Peyer's patch (tissue), 4 donors: ENCODE measurements around the gene PRSS56. TPM values are rescaled to one million over a fixed set of nuclear protein-coding genes. Genes with fewer than 3 reads are reported as not detected.

ENCODE experiments used
- DNase-seq, 3 donors: peaks; one replicate each; pipeline ENCODE4 v3.0.0-alpha.2; 2017 to 2019
- H3K27ac ChIP-seq, 4 donors: fragments of 200-600 bp; sonication (generic); one replicate each; pipeline ENCODE4 v1.5.1; 2016 to 2019
- H3K27me3 ChIP-seq, 2 donors: fragments of 200-600 bp; sonication (generic); one replicate each; pipeline ENCODE4 v1.5.1; 2019
- H3K36me3 ChIP-seq, 3 donors: fragments of 200-600 bp; sonication (generic); one replicate each; pipeline ENCODE4 v1.5.1; 2016 to 2019
- H3K4me1 ChIP-seq, 4 donors: fragments of 200-600 bp; sonication (generic); one replicate each; pipeline ENCODE4 v1.5.1; 2016 to 2019
- H3K4me3 ChIP-seq, 4 donors: fragments of 200-600 bp; sonication (generic); 1 replicate in 3 of 4; 2 replicates in 1 of 4; pipeline ENCODE4 v1.5.1; 2016 to 2019; ENCODE audit warnings: mild to moderate bottlenecking in 1 of 4
- H3K9me3 ChIP-seq, 4 donors: fragments of 200-600 bp; sonication (generic); one replicate each; pipeline ENCODE4 v1.5.1; 2016 to 2019; ENCODE audit warnings: mild to moderate bottlenecking in 1 of 4
- CTCF ChIP-seq, 6 experiments: fragments of 450-650 bp in 4 of 6; fragments of 200-600 bp in 2 of 6; sonication (generic) in 1 of 6; IDR thresholded peaks; one replicate each; pipeline ENCODE4 v1.5.1; 2017 to 2019; ENCODE audit warnings: antibody characterized with exemption in 6 of 6, mild to moderate bottlenecking in 3 of 6, moderate library complexity in 1 of 6
- POLR2A ChIP-seq, 2 donors: fragments of 450-650 bp; IDR thresholded peaks; one replicate each; pipeline ENCODE4 v1.5.1; 2017; ENCODE audit warnings: antibody characterized with exemption in 2 of 2, mild to moderate bottlenecking in 2 of 2, moderate library complexity in 2 of 2
- total RNA-seq, 4 donors: library from RNA; depleted of rRNA; stranded (reverse); fragments of >200 nt; gene quantifications; one replicate each; pipeline ENCODE4 v1.1.0, GENCODE V29; 2016

PRSS56 gene
- total RNA-seq, 4 donors from 2014 or later: not detected

GRCh38 chr2:232523402-232523681 lies 3.2 kb downstream of the PRSS56 start:
- no peak for DNase-seq
- no peak overlapping the region for H3K27ac ChIP-seq
- H3K9me3 ChIP-seq: no peaks in the 10 kb centered on the region
- no peaks in the 10 kb centered on the region for H3K36me3 ChIP-seq
- TF ChIP-seq POLR2A (IDR thresholded peaks at IDR 0.05): no peak
- no peak for TF ChIP-seq CTCF (IDR thresholded peaks at IDR 0.05)
- peaks cover 0 to 25% (median 16%) of the 10 kb centered on the region in 4 donors for H3K4me1 ChIP-seq
- peaks cover 0 to 27% of the 10 kb centered on the region in 2 donors for H3K27me3 ChIP-seq
- no peak overlapping the region for H3K4me3 ChIP-seq

DNA sequence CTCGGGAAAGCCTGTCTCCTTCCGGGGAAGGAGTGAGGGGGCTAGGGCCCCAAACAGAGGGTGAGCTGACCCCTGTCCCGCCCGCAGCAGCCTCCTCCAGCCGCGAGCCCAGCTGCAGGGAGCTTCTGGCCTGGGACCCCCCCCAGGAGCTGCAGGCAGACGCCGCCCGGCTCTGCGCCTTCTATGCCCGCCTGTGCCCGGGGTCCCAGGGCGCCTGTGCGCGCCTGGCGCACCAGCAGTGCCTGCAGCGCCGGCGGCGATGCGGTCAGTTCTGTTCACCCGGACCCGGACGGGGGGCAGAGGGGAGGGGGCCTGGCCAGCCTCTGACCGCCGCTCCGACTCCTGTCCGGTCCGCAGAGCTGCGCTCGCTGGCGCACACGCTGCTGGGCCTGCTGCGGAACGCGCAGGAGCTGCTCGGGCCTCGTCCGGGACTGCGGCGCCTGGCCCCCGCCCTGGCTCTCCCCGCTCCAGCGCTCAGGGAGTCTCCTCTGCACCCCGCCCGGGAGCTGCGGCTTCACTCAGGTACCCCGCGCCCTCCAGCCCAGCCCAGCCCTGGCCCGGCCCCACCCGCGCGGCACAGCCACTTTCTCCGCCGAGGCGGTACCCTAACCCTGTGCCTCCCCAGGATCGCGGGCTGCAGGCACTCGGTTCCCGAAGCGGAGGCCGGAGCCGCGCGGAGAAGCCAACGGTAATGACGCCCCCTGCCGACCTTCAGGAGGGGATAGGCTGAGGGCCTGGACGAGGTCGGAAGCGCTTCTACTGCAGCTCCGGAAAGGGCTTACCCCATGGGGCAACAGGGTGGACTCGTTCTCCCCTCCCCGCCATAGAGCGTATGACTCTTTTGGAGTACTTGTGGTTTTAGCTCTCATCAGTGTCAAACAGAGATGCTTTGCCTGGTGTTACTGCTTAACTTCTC lies 3.8 kb downstream of the PRSS56 start:
- no peaks in the 10 kb centered on the region for H3K36me3 ChIP-seq
- no peak overlapping the region for H3K27ac ChIP-seq
- no peaks in the 10 kb centered on the region for H3K9me3 ChIP-seq
- peaks cover 0 to 25% (median 16%) of the 10 kb centered on the region in 4 donors for H3K4me1 ChIP-seq
- H3K4me3 ChIP-seq: peak overlapping the region in 3 of 4 donors; percentile 33 to 35 (median 35)
- peaks cover 0 to 27% of the 10 kb centered on the region in 2 donors for H3K27me3 ChIP-seq
- no peak for TF ChIP-seq POLR2A (IDR thresholded peaks at IDR 0.05)
- no peak for TF ChIP-seq CTCF (IDR thresholded peaks at IDR 0.05)
- DNase-seq: no peak

GRCh38 chr2:232524771-232525170 lies 4.6 kb downstream of the PRSS56 start:
- H3K4me3 ChIP-seq: no peak overlapping the region
- H3K36me3 ChIP-seq: no peaks in the 10 kb centered on the region
- no peak overlapping the region for H3K27ac ChIP-seq
- H3K27me3 ChIP-seq: peaks cover 0 to 27% of the 10 kb centered on the region in 2 donors
- no peaks in the 10 kb centered on the region for H3K9me3 ChIP-seq
- TF ChIP-seq CTCF (IDR thresholded peaks at IDR 0.05): no peak
- peaks cover 0 to 25% (median 16%) of the 10 kb centered on the region in 4 donors for H3K4me1 ChIP-seq
- no peak for DNase-seq

GRCh38 chr2:232525199-232525598 lies 5.0 kb downstream of the PRSS56 start:
- TF ChIP-seq POLR2A (IDR thresholded peaks at IDR 0.05) (no peak), CTCF (IDR thresholded peaks at IDR 0.05) (no peak)
- H3K27ac ChIP-seq: no peak overlapping the region
- peaks cover 0 to 27% of the 10 kb centered on the region in 2 donors for H3K27me3 ChIP-seq
- no peaks in the 10 kb centered on the region for H3K9me3 ChIP-seq
- peaks cover 0 to 25% (median 16%) of the 10 kb centered on the region in 4 donors for H3K4me1 ChIP-seq
- no peaks in the 10 kb centered on the region for H3K36me3 ChIP-seq
- H3K4me3 ChIP-seq: no peak overlapping the region
- no peak for DNase-seq

GRCh38 chr2:232525791-232526371 lies 5.7 kb downstream of the PRSS56 start, which contains the start of gene CHRND:
TSS of gene CHRND (plus strand) at chr2:232526160. CDS start at chr2:232526216, 56 bp downstream.
- peaks cover 0 to 27% of the 10 kb centered on the region in 2 donors for H3K27me3 ChIP-seq
- TF ChIP-seq POLR2A (IDR thresholded peaks at IDR 0.05) (no peak), CTCF (IDR thresholded peaks at IDR 0.05) (no peak)
- DNase-seq: no peak
- no peaks in the 10 kb centered on the region for H3K9me3 ChIP-seq
- H3K4me1 ChIP-seq: peaks cover 0 to 25% (median 16%) of the 10 kb centered on the region in 4 donors
- no peak within 1 kb of the TSS for H3K4me3 ChIP-seq
- no peaks in the 10 kb centered on the region for H3K36me3 ChIP-seq
- no peak within 1 kb of the TSS for H3K27ac ChIP-seq
